ENCODE measurements around the gene SNAI1. TPM values are rescaled to one million over a fixed set of nuclear protein-coding genes. Genes with fewer than 3 reads are reported as not detected.

SNAI1 gene
- total and polyA plus RNA-seq, 2 donors (not counting 1 experiment from before 2014, with no cell fraction given) = 4.3 to 4.9 TPM

DNA sequence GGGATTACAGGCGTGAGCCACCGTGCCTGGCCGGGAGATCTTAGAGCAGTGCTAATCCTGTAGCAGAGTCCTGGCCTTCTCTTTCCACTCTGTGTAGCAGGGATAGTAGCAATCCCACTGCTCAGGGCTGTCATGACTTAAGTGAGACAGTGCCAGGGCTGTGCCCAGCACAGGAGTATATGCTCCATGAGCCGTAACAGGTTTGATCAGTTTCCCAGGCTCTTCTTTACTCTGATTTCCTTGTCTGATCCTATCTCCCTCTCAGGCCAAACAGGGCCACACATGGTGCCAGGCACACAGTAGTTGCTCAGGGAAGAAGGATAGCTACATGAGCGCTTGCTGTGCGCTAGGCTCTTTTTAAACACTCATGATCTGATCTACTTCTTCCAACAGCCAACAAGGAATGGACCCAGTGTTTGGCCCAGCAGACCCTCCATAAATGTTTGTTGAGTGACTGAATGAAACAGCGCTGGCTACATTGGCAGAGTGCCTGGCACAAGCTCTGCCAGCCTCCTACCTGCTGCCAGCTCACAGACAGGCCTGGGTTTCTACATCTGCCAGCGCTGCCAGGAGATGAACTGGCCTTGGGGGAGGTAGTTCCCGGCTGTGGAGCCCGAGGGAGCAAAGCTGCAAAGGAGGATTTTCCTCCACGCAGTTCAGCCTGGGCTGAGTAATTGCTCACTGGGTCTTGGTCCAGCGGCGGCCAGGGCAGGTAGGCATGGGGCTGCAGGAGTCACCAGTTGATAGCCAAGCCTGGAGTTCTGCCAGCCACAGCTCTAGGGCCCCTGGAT, 36.9 kb downstream of the SNAI1 start:
- WGBS (ENCODE audit: insufficient coverage) = 96% methylated on average over 11 of the region's 13 CpGs
- Mint-ChIP-seq H3K4me1 (peaks cover 3% of the 10 kb centered on the region), H3K27me3 (no peaks in the 10 kb centered on the region), H3K4me3 (no peak overlapping the region), H3K9me3 (ENCODE audit: insufficient read depth) (no peaks in the 10 kb centered on the region), H3K27ac (no peak overlapping the region)
- Histone ChIP-seq H3K27me3 (replicated peaks in 1 of 4; ENCODE audit: control extremely low read depth in 1 of 4, control insufficient read depth in 3 of 4, insufficient read depth in 4 of 4, low read length in 3 of 4) (peaks cover 0 to 4% (median 1%) of the 10 kb centered on the region in 4 experiments), H3K9ac (ENCODE audit: low read length) (no peak overlapping the region), H3K27ac (ENCODE audit: low read length in 2 of 2) (no peak overlapping the region), H4K20me1 (ENCODE audit: control insufficient read depth, insufficient read depth, low read length, poor library complexity, severe bottlenecking) (no peaks in the 10 kb centered on the region), H3K4me1 (ENCODE audit: control insufficient read depth in 2 of 2, insufficient read depth in 2 of 2, low read length in 2 of 2) (peaks cover 0 to 4% of the 10 kb centered on the region in 2 donors), H3K9me3 (ENCODE audit: control extremely low read depth in 1 of 3, control insufficient read depth in 2 of 3, insufficient read depth in 1 of 3, low read length in 2 of 3) (no peaks in the 10 kb centered on the region), H3K79me2 (ENCODE audit: control insufficient read depth, insufficient read depth, low read length) (no peaks in the 10 kb centered on the region), H3K4me3 (ENCODE audit: control extremely low read depth in 1 of 5, extremely low read depth in 1 of 5, insufficient read depth in 1 of 5, low read depth in 2 of 5, low read length in 4 of 5) (no peak overlapping the region), H3K36me3 (replicated peaks in 1 of 2; ENCODE audit: control extremely low read depth in 1 of 2, control insufficient read depth in 1 of 2, extremely low read depth in 1 of 2, insufficient read depth in 2 of 2, low read length in 1 of 2) (no peaks in the 10 kb centered on the region), H3K4me2 (replicated peaks; ENCODE audit: low read depth, low read length, poor library complexity, severe bottlenecking) (no peak overlapping the region), H2AFZ (ENCODE audit: insufficient read depth, low read depth, low read length, poor library complexity, severe bottlenecking) (no peak overlapping the region)
- DNase-seq = no peak
- ATAC-seq (ENCODE audit: low read depth) = no peak
- TF ChIP-seq, protein P1, sequence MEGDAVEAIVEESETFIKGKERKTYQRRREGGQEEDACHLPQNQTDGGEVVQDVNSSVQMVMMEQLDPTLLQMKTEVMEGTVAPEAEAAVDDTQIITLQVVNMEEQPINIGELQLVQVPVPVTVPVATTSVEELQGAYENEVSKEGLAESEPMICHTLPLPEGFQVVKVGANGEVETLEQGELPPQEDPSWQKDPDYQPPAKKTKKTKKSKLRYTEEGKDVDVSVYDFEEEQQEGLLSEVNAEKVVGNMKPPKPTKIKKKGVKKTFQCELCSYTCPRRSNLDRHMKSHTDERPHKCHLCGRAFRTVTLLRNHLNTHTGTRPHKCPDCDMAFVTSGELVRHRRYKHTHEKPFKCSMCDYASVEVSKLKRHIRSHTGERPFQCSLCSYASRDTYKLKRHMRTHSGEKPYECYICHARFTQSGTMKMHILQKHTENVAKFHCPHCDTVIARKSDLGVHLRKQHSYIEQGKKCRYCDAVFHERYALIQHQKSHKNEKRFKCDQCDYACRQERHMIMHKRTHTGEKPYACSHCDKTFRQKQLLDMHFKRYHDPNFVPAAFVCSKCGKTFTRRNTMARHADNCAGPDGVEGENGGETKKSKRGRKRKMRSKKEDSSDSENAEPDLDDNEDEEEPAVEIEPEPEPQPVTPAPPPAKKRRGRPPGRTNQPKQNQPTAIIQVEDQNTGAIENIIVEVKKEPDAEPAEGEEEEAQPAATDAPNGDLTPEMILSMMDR (IDR thresholded peaks at IDR 0.05) = no peak
- TF ChIP-seq EZH2 (IDR thresholded peaks at IDR 0.05; ENCODE audit: borderline replicate concordance, insufficient read depth, low read depth, low read length, poor library complexity, severe bottlenecking) = no peak
- CTCF ChIA-PET = interaction anchor here (1.0 kb wide), 1 partner anchor 52 kb away, joined by 3 read pairs; no protein-coding TSS in a partner anchor
- intact Hi-C loops (cut with micrococcal nuclease) = no loop called here
- POLR2A ChIA-PET = no interaction called here

DNA sequence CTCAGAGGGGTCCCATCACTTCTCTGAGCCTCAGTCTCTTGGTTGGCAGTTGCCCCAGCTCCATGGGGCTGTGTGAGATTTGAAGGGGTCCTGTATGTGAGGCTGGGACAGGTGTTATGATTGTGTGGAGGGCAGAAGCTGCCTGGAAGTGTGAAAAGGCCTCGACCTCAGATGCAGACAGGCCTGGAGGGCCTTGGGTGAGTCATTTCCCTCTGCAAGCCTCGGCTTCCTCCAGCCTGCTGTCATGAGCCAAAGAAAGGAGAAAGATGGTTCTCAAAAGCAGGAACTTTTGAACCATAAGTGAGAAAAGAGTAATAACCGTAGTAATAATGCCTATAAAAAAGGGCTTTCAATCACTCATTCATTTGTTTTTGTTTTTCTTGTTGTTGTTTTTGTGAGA, 37.5 kb downstream of the SNAI1 start:
- no peaks in the 10 kb centered on the region for H4K20me1 ChIP-seq (ENCODE audit: control insufficient read depth, insufficient read depth, low read length, poor library complexity, severe bottlenecking)
- WGBS (ENCODE audit: insufficient coverage) = 17% methylated on average over 2 of the region's 3 CpGs
- H3K27me3 ChIP-seq (replicated peaks in 1 of 4; ENCODE audit: control extremely low read depth in 1 of 4, control insufficient read depth in 3 of 4, insufficient read depth in 4 of 4, low read length in 3 of 4) = peaks cover 0 to 4% (median 1%) of the 10 kb centered on the region in 4 experiments
- no peaks in the 10 kb centered on the region for H3K79me2 ChIP-seq (ENCODE audit: control insufficient read depth, insufficient read depth, low read length)
- CTCF ChIA-PET = no interaction called here
- Mint-ChIP-seq H3K9me3 (ENCODE audit: insufficient read depth) (no peaks in the 10 kb centered on the region), H3K4me3 (no peak overlapping the region), H3K27me3 (no peaks in the 10 kb centered on the region), H3K4me1 (peaks cover 3% of the 10 kb centered on the region), H3K27ac (no peak overlapping the region)
- no peak overlapping the region for H3K4me2 ChIP-seq (replicated peaks; ENCODE audit: low read depth, low read length, poor library complexity, severe bottlenecking)
- ATAC-seq (ENCODE audit: low read depth) = no peak
- POLR2A ChIA-PET = no interaction called here
- no peak overlapping the region for H3K27ac ChIP-seq (ENCODE audit: low read length in 2 of 2)
- H3K4me3 ChIP-seq (ENCODE audit: control extremely low read depth in 1 of 5, extremely low read depth in 1 of 5, insufficient read depth in 1 of 5, low read depth in 2 of 5, low read length in 4 of 5) = no peak overlapping the region
- H3K36me3 ChIP-seq (replicated peaks in 1 of 2; ENCODE audit: control extremely low read depth in 1 of 2, control insufficient read depth in 1 of 2, extremely low read depth in 1 of 2, insufficient read depth in 2 of 2, low read length in 1 of 2) = no peaks in the 10 kb centered on the region
- no peak for DNase-seq
- TF ChIP-seq EZH2 (IDR thresholded peaks at IDR 0.05; ENCODE audit: borderline replicate concordance, insufficient read depth, low read depth, low read length, poor library complexity, severe bottlenecking) = no peak
- TF ChIP-seq, protein P1 (IDR thresholded peaks at IDR 0.05) = no peak
- H3K9me3 ChIP-seq (ENCODE audit: control extremely low read depth in 1 of 3, control insufficient read depth in 2 of 3, insufficient read depth in 1 of 3, low read length in 2 of 3) = no peaks in the 10 kb centered on the region
- H3K9ac ChIP-seq (ENCODE audit: low read length) = no peak overlapping the region
- no peak overlapping the region for H2AFZ ChIP-seq (ENCODE audit: insufficient read depth, low read depth, low read length, poor library complexity, severe bottlenecking)
- intact Hi-C loops (cut with micrococcal nuclease) = no loop called here
- peaks cover 0 to 4% of the 10 kb centered on the region in 2 donors for H3K4me1 ChIP-seq (ENCODE audit: control insufficient read depth in 2 of 2, insufficient read depth in 2 of 2, low read length in 2 of 2)

Data from B cell (primary cell).